NK-92 (cell line): ENCODE results near the gene PHF21A.
"Not testable (repeated sequence)": the region's sequence is repeated elsewhere in the genome, so short reads cannot be mapped to it uniquely, and the experiment has no call there.

Experiments used
- DNase-seq: peaks from one replicate; lab custom pipeline; 2025; ENCODE audit not compliant: unreplicated experiment; lab: John Stamatoyannopoulos, UW

PHF21A gene

DNA sequence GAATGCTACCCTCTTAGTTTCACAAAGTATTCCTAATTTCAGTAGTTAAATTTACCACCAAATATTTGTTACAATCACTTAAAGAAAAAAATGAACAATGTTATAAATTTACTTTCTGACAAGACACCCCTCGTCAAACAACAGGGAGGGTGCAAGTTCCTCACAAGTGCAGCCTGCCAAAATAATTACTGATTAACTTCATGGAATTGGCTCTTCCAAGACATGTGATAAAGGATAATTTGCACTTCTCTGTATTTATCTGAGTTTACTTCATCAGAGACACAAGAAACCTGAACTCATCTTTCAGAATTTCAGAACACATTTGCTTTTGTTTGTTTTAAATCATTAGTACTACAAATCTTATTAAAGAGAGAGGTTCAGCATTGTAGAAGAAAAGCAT is 132.3 kb downstream of the PHF21A start:
- DNase-seq: no peak

DNA sequence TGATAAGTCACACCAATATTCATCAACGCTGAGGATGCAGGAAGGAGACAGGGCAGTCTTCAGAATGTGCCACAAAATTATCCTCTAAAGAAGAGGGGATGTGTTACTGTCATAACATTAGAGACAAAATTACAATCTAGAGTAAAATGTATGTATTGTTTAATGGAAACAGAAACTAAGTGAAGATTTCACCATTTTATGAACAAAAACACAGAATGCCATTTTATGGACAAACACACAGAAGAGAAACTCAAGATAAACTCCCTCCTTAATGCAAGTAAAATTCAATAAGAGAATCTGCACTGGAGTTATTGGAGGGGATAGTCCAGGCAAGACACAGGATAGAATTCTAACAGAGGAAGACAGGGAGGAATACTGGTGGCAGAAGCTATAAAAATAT is 136.0 kb downstream of the PHF21A start:
- no peak for DNase-seq

DNA sequence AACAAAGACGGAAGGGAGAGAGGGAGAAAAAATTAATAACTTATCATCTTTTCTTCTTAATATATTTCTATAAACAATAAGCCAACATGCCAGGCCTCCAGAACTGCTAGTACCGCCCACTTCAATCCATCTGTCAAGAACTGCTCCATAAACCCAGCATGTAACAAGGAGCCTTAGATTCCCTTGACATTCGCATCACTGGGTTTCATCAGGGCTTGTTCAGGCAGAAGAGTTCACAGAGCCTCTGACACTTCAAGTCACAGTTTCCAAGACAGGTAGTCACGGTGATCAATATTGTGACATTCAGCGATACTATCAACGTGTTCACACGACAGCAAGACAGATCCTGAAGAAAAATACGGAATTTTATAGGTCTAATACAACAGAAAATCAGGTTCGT is 137.1 kb downstream of the PHF21A start:
- DNase-seq: no peak

DNA sequence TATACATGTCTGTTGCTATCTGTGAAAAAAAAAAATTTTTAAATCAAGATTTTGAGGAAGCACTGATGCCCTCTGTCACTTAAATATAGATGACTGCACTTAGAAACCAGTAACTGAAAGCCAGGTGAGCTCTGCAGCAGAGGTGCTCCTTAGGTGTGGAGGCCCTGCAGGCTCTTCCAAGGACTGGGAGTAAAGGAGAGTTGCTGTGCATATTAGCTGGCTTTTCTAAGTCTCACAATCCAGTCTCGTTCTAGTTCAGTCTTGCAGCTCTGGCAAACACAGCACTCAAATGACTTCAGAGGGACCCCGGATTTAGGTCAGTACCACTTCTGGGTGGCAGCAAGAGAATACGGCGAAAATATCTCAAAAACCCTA is 137.8 kb downstream of the PHF21A start:
- DNase-seq: no peak

DNA sequence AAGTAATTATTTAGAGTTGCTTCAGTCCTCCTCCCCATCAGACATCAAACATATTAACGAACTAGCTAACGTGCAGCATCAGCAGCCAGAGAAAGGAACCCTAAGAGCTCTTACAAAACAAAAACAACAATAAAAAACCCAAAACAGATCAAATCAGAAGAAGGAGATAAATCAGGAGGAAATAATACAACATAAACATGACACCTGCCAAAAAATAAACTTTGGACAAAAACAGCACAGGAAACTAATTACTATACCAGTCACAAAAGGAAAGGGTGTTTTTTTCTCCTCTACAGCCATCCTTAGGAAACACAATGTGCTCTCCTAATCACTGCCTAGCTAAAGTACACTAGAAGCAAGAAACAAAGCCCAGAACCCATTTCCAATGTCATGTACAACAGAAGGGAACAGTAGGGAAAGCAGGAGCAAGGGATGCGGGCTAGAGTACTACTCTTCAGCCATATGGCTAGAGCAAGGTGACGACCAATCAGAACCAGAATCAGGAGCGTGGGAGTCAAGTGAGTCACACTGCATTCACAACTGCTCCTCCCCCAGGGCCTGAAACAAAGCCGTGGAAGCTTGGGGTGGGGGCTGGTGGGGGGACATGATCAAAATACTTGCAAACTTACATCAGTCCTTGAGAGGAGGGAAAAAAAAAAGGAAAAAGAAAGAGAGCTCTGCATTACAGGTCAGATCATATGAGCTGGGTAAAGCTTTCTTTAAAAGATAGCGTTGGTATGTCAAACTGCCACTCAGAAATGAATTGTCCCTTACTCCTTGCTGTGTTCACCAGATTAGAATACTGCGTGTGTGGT is 138.4 kb downstream of the PHF21A start:
- no peak for DNase-seq

DNA sequence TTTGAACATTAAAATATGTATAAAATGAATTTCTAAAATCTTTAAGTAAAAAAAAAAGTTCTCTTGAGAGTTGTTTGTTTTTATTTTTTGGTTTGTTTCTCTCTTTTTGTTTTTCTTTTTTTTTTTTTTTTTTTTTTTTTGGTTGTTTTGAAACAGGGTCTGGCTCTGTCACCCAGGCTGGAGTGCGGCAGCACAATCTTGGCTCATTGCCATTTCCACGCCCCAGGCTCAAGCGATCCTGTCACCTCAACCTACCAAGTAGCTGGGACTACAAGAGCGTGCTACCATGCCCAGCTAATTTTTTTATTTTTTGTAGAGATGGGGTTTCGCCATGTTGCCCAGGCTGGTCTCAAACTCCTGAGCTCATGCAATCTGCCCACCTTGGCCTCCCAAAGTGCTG is 139.4 kb downstream of the PHF21A start:
- not testable (repeated sequence) for DNase-seq

DNA sequence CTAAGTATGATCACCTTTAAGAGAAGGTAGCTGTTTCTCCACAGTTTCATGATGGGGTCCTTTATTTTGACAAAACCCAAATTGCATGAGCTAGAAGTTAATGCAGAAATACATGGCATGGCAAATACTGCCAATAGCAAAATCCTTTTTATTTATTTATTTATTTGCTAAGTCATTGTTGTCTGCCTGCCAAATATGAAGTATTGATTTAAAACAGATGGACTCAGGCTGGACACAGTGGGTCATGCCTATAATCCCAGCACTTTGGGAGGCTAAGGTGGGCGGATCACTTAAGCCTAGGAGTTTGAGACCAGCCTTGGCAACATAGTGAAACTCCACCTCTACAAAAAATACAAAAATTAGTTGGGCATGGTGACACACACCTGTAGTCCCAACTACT is 146.4 kb downstream of the PHF21A start:
- no peak for DNase-seq

DNA sequence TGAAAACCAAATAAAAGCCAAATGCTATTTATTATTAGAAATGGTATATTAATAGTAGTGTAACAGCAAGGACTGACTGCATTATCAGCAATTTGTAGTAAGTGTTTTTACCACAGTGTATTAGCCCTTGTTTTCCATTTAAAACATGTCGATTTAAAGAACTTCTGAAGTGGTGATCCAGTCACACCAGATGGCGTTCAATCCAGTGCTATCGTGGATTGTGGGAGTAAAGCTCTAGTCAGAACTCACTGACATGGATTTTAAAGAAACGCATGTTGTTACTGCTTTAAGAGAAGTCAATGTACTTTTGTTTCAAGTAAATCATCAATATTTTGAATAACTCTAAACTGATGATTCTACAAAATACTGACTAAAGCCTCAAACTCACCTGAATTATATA is 147.7 kb downstream of the PHF21A start:
- no peak for DNase-seq

DNA sequence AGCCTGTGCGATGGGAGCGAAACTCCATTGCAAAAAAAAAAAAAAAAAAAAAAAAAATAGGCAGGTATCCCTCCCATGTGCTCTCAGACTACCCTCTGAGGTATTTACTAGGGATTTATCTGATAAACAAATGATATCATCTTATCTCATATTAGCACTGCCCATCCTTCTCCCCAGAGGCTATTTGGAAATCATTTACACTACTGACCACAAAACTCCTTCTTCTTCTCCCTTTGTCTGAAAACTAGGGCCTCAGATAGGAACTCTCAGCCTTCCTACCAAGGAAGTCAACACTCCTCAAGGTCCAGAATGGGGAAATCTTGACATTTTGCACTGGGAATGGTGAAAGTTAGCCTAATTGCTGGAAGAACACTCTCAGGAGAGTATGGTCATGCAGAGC is 152.4 kb downstream of the PHF21A start:
- no peak for DNase-seq

DNA sequence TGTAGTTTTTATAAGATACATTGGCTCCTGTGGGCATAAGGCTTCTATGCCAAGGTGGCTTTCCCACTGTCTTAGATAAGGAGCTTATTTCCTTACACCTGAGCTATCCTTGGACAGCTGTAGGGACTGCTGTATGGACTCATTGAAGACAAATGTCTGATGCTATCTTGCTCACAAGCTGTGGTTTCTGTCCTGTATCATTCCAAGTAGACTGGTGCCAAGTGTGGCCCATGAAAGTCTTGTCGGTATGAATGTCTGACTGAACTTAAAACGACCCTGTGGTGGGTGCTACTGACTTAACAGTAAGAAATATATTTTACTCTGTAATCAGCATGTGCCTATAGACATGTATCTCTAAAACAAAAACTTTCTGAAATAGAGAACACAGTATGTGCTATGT is 153.7 kb downstream of the PHF21A start:
- DNase-seq: no peak

DNA sequence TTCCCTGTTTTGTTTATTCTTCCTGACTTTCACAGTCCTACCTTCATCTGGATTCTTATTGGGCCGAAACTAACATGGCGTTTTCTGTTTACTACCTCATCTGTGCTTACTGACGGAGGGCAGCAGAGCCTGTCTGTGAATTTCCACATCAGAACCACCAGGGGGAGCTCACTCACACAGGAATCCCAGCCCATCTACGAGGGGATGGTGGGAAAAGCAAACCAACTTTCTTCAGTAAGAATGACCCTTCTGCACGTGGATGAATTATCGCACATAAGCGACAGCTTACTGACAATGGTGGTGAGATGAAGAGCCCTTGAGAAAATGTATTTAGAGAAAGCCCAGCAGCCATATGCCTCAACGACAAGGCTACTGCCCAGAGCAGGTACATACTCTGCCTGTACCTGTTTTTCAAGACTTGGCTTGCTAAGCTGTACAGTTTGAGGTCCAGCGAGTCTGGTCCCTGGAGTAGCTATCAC is 156.3 kb downstream of the PHF21A start:
- no peak for DNase-seq

DNA sequence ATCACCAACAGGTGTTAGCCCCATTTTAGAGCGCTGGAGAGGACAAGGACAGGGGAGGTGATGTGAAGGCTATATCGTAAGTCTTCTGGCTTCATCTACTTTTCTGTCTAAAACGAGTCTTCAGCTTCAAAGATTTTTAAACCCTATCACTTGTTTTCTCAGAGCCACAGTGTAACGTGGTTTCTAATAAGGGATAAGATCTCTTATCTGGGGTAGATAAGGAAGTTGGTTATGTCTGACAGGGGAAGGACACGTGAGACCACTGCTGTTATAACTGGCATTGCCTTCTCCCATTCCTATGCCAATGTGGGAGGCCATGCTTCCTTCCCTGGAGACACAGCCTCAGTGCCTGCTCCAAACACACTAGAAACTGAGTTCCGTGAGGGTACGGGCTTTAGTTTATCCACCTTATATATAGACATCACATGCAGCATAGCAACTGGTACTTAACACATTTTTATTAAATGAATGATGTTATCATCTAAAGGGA is 159.5 kb downstream of the PHF21A start:
- DNase-seq: no peak

DNA sequence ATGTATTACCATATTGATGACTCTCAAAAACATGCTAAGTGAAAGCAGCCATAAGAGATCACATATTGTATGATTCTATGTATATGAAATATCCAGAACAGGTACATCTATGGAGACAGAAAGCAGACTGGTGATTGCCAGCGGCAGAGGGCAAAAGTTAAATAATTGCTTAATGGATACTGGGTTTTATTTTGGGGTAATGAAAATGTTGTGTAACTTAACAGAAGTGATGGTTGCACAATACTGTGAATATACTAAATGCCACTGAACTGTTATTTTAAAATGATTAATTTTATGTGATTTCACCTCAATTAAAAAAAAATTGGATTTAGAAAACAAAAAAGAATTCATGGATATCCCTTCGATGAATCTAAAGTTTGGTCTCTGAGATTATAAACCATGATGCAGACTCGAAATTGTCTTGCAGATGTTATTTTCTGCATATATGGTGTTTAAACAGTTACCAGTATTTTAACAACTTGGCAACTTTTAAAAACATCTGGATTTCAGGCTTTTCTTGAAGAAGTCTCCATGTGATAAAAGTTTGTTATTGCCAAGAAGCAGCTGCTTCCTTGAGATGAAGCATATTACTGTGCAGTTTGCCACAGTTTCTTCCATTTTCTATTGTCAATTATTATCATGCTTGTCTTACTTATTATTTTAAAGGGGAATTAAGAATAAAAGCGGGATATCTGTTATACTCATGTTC is 160.7 kb downstream of the PHF21A start:
- DNase-seq: no peak

DNA sequence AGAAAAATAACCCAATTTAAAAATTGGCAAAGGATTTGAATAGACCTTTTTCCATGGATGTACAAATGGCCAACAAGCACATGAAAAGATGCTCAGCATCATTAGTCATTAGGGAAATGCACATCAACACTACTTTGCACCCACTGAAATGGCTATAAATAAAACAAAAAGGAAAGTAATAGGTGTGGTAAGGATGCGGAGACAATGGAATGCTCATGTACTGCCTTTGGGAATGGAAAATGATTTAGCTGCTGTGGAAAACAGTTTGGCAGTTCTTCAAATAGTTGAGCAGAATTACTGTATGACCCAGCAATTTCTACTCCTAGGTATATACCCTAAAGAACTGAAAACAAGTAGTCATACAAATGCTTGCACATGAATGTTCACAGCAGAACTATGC is 161.4 kb downstream of the PHF21A start:
- DNase-seq: no peak

DNA sequence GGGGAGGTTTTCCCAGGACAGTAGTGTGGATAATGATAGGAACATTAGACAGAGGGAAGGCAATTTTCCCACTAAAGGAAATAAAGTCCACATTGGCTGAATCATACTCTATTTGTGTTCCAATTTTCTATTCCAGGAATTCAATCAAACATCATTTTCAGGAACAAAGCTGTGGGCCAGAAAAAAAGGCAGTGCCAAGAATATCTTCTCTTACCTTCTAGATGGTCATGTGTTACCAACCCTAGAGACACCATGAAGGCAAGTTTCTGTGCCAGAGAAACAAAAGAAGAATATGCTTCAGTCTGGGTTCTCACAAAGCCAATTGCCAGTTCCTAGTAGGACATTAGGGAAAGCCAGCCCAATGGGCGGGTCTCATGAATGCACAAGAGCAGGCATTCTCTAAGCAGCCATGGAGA is 171.3 kb downstream of the PHF21A start:
- DNase-seq: no peak

DNA sequence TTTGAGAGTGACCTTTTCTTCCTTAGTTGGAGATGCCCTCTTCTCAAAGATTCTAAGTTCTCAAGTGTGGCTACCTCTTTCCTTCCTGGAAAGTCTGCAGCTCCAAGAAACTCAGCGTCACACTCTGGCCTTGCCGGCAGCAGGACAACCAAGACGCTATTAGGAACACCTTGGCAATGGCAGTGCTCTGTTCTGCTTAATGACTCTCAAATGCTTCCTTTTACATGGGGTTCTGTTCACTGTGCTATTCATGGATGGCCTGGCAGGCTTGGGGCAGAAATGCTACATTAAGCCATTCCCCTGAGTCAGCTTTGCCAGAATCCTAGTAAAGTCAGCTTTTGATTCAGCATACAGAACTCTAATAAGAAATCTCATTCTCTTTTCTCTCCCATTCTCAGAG is 172.9 kb downstream of the PHF21A start:
- no peak for DNase-seq

DNA sequence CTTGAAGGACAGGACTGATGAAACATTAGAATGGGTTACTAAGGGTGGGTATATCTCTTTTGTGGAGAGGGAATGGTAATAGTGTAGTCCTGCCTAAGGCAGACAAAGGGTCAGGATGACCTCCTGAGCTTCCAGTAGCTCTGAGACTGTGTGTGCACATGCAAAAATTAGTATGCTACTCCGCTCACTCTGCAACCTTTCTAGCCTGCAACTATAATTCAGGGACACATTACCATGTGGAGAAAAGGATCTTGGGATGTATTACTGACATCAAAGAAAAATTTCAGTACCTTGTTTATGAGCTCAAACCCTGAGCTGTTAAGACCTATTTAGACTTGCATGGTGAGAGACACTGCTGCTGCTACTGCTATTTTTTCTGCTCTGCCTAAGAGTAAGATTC is 173.4 kb downstream of the PHF21A start:
- DNase-seq: no peak

DNA sequence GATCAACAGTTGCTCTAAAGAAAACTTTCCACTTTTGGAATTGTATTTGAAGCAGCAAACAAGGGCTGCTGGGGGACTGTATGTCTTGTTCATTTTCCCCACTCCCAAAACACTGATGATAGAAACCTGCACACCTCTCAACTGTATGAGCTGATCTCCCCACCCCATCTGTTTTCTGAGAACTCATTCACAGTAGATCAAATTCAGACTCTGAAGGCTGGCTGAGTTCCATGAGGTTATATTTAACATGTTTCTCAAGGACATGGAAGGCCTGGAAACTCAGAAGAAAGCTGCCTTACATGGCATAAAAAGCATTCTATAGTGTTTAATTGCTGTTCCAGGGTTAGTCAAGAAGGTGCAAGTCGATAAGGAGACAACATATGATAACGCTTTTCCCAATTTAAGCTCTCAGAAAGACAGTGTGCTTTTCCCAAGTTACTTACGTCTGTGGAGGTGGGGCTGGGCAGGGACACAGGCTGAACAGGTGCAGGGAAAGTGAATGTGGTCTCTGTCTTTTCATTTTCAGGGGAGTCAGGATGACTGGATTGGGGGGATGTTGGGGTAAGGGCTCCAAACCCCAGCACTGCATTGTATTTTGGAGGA is 175.8 kb downstream of the PHF21A start:
- DNase-seq: no peak

DNA sequence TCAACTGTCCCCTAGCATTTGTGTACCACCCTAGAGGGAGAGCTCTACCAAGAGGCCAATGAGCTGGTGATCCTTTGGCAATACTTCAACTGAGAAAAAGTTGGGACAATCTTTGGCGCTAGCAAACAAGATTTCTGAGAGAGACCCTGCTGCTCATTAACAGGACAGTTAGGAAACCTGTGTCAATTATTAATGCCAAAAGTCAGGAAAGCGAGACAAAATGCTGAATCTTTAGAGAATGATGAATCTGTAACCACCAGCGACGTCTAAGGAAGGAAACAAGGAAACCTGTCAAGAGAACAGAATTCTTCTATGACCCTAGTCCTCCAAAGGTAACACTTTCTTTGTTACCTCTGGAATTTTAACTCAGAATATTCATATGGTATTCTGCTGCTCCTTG is 178.9 kb downstream of the PHF21A start:
- no peak for DNase-seq

DNA sequence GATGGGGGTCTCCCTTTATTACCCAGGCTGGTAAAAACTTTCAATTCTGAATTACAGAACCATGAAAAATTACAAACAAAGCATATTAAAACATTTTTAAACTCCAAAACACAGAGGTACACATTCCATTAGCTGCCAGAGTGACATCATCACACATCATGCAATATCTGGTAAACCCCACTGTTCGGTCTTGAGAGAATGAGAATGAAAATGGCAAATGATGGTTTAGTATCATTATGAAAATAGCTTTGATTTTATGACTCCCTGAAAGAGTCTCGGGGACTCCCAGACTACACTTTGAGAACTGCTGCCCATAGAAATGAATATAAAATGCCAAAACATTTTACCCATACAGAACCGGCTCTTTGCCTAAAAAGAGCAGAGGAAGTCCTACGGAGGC is 180.0 kb downstream of the PHF21A start:
- no peak for DNase-seq

DNA sequence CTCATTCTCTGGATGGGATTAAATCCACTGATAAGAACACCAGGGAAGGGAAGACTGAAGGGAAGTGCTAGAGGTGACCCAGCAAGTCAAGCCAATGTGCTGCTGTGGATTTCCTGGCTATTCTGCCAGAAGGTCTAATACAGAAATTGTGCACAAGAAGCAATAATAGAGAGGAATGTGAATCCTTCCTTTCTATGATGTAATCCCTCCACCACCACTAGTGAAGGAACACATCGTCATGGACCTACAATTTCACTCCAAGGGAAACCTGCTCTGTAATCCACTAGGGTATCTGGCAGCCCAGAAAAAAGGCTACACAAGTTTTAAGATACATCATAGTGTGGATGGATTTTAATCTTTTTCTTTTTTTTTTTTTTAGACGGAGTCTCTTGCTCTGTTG is 181.4 kb downstream of the PHF21A start:
- DNase-seq: no peak

DNA sequence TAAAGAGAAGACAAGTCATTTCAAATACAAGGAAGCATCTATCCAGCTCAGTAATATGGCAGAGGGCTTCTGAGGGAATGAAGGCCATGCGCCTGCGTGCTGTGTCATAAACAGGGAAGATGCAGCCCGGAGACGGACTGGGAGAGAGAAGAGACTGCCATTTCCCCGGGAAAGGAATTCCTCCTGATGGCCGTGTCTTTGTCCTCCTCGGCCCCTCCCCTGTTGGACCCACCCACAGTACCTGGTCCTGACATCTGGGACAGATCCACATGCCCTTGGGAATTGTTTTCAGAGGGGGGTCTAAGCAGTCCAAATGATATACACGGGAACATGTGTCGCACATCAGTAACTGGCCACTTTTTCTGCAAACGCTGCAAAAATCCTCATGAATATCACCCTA is 183.3 kb downstream of the PHF21A start:
- DNase-seq: no peak
